Kidney epithelial cell (primary cell): ENCODE measurements around the gene LHB. TPM values are rescaled to one million over a fixed set of nuclear protein-coding genes. Genes with fewer than 3 reads are reported as not detected.

Source experiments
- DNase-seq: peaks from one replicate; pipeline ENCODE4 v3.0.0-alpha.2; 2010; ENCODE audit warnings: low read depth
- H3K27me3 ChIP-seq: 2 replicates; pipeline ENCODE4 v1.6.0; 2011; ENCODE audit warnings: low read length; ENCODE audit not compliant: control insufficient read depth, insufficient read depth
- H3K36me3 ChIP-seq: 2 replicates; pipeline ENCODE4 v1.5.1; 2011; ENCODE audit warnings: low read length; ENCODE audit not compliant: control insufficient read depth, insufficient read depth
- H3K4me3 ChIP-seq: 2 replicates; pipeline ENCODE4 v1.5.1; 2011; ENCODE audit warnings: low read depth, mild to moderate bottlenecking, control low read depth, low read length
- CTCF ChIP-seq: IDR thresholded peaks from 2 replicates; pipeline ENCODE4 v1.5.1; 2011; ENCODE audit warnings: mild to moderate bottlenecking, moderate library complexity, low read length, control low read depth, inconsistent platforms; ENCODE audit not compliant: insufficient read depth, poor library complexity, severe bottlenecking
- total RNA-seq: library from RNA; depleted of rRNA; stranded (reverse); fragments of >200 nt; gene quantifications from 2 replicates; pipeline ENCODE4 v1.2.3, GENCODE V29; 2015

LHB gene
- total RNA-seq, 1 donor from 2014 or later = 8.2 TPM

GRCh38 chr19:48988286-48988685, 28.6 kb downstream of the LHB start:
- no peak overlapping the region for H3K4me3 ChIP-seq
- TF ChIP-seq CTCF = no peak
- H3K27me3 ChIP-seq = no peaks in the 10 kb centered on the region
- H3K36me3 ChIP-seq = no peaks in the 10 kb centered on the region
- DNase-seq = no peak

GRCh38 chr19:48987323-48987722, 29.6 kb downstream of the LHB start:
- no peak for TF ChIP-seq CTCF
- H3K36me3 ChIP-seq = peaks cover 1% of the 10 kb centered on the region
- H3K4me3 ChIP-seq = no peak overlapping the region
- H3K27me3 ChIP-seq = no peaks in the 10 kb centered on the region
- DNase-seq = no peak

- no peak overlapping the region for H3K4me3 ChIP-seq
- peaks cover 1% of the 10 kb centered on the region for H3K36me3 ChIP-seq
- no peaks in the 10 kb centered on the region for H3K27me3 ChIP-seq
- no peak for DNase-seq
- TF ChIP-seq CTCF = no peak
Measured at GRCh38 chr19:48986211-48986610, 30.7 kb downstream of the LHB start.

- no peak for TF ChIP-seq CTCF
- H3K4me3 ChIP-seq = no peak overlapping the region
- no peaks in the 10 kb centered on the region for H3K27me3 ChIP-seq
- H3K36me3 ChIP-seq = peaks cover 1% of the 10 kb centered on the region
- DNase-seq = no peak
Measured at GRCh38 chr19:48985711-48986110, 31.2 kb downstream of the LHB start.

GRCh38 chr19:48982280-48982679, 34.6 kb downstream of the LHB start:
- H3K27me3 ChIP-seq = no peaks in the 10 kb centered on the region
- TF ChIP-seq CTCF = no peak
- H3K36me3 ChIP-seq = peaks cover 3% of the 10 kb centered on the region
- no peak for DNase-seq
- H3K4me3 ChIP-seq = no peak overlapping the region

GRCh38 chr19:48977061-48977460, 39.8 kb downstream of the LHB start:
- DNase-seq = no peak
- Histone ChIP-seq H3K4me3 (no peak overlapping the region), H3K36me3 (peaks cover 1% of the 10 kb centered on the region), H3K27me3 (no peaks in the 10 kb centered on the region)
- no peak for TF ChIP-seq CTCF
